ENCODE results near the gene MSI2.

Gene MSI2

DNA sequence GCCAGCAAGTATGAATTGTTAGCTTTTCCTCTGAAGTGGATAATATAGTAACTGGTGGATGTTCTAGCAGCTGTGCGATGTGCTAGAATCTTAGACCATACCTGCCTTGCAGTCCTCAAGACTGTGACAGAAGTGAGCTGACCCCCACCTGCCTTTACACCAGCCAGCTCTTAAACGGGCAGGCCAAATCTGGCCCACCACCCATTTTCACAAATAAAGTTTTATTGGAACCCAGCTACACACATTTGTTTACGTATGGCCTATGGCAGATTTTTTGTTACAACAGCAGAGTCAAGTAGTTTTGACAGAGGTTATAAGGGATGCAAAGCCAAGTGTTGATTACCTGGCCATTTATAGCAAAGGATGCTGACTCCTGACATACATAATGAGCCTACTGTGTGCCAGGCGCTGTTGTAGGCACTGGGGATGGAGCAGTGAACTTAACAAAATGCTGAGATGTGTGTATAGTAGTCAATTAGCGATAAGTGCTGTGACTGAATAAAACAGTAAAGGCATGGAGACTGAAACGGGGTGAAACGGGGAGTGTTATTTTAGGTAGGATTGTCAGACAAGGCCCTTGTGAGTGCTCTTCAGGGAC is 79.0 kb downstream of the MSI2 start:
- peaks cover 100% of the 10 kb centered on the region for H3K79me2 ChIP-seq (ENCODE audit: insufficient read depth, low read length)
- H3K27me3 ChIP-seq (ENCODE audit: insufficient read depth, low read length, poor library complexity, severe bottlenecking) = no peaks in the 10 kb centered on the region

DNA sequence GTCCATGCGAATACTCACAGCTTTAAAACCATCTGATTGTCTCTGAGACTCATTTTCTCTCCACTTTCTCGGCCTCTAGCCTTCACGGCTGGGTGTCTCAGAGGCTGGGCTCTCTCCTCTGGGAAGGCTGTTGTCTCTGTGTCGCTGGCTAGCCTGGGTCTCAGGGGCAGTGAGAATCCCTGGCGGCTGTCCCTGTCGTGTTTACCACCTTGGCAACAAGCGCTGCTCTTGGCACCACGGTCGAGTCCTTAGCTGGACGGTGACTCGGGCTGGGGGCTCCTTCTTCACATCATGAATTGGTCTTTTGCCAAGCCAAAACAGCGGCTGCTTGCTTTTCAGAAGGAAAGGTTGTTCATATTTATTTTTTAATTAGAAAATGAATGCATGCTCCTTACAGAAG is 81.1 kb downstream of the MSI2 start:
- Histone ChIP-seq H2AFZ (ENCODE audit: low read length) (no peak overlapping the region), H3K27me3 (ENCODE audit: insufficient read depth, low read length, poor library complexity, severe bottlenecking) (no peaks in the 10 kb centered on the region), H3K9me3 (ENCODE audit: insufficient read depth, low read depth, low read length) (no peaks in the 10 kb centered on the region), H3K4me2 (ENCODE audit: low read depth, low read length, poor library complexity, severe bottlenecking) (no peak overlapping the region), H3K9ac (ENCODE audit: low read depth, low read length, poor library complexity, severe bottlenecking) (no peak overlapping the region), H4K20me1 (ENCODE audit: insufficient read depth, low read length, poor library complexity, severe bottlenecking) (peaks cover 96% of the 10 kb centered on the region), H3K4me3 (ENCODE audit: low read length, poor library complexity, severe bottlenecking) (no peak overlapping the region), H3K79me2 (ENCODE audit: insufficient read depth, low read length) (peaks cover 100% of the 10 kb centered on the region), H3K9me2 (replicated peaks; ENCODE audit: low read depth, low read length) (no peaks in the 10 kb centered on the region), H3K36me3 (ENCODE audit: insufficient read depth, low read length) (peaks cover 70% of the 10 kb centered on the region), H3K4me1 (ENCODE audit: insufficient read depth, low read length, poor library complexity, severe bottlenecking) (peaks cover 33% of the 10 kb centered on the region), H3F3A (ENCODE audit: low read depth) (no peaks in the 10 kb centered on the region)
- TF ChIP-seq EZH2phosphoT487 (IDR thresholded peaks at IDR 0.05; ENCODE audit: borderline replicate concordance) = no peak
- TF ChIP-seq, protein P1, sequence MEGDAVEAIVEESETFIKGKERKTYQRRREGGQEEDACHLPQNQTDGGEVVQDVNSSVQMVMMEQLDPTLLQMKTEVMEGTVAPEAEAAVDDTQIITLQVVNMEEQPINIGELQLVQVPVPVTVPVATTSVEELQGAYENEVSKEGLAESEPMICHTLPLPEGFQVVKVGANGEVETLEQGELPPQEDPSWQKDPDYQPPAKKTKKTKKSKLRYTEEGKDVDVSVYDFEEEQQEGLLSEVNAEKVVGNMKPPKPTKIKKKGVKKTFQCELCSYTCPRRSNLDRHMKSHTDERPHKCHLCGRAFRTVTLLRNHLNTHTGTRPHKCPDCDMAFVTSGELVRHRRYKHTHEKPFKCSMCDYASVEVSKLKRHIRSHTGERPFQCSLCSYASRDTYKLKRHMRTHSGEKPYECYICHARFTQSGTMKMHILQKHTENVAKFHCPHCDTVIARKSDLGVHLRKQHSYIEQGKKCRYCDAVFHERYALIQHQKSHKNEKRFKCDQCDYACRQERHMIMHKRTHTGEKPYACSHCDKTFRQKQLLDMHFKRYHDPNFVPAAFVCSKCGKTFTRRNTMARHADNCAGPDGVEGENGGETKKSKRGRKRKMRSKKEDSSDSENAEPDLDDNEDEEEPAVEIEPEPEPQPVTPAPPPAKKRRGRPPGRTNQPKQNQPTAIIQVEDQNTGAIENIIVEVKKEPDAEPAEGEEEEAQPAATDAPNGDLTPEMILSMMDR (conservative IDR thresholded peaks at IDR 0.05; ENCODE audit: low read length) = no peak

More for the DNA sequence above, 79.0 kb downstream of the MSI2 start:
- Histone ChIP-seq H3K9ac (ENCODE audit: low read depth, low read length, poor library complexity, severe bottlenecking) (no peak overlapping the region), H3K9me2 (replicated peaks; ENCODE audit: low read depth, low read length) (no peaks in the 10 kb centered on the region), H3F3A (ENCODE audit: low read depth) (no peaks in the 10 kb centered on the region), H2AFZ (ENCODE audit: low read length) (no peak overlapping the region), H4K20me1 (ENCODE audit: insufficient read depth, low read length, poor library complexity, severe bottlenecking) (peaks cover 88% of the 10 kb centered on the region), H3K4me3 (ENCODE audit: low read length, poor library complexity, severe bottlenecking) (no peak overlapping the region), H3K4me2 (ENCODE audit: low read depth, low read length, poor library complexity, severe bottlenecking) (no peak overlapping the region), H3K36me3 (ENCODE audit: insufficient read depth, low read length) (peaks cover 64% of the 10 kb centered on the region), H3K4me1 (ENCODE audit: insufficient read depth, low read length, poor library complexity, severe bottlenecking) (peaks cover 29% of the 10 kb centered on the region), H3K9me3 (ENCODE audit: insufficient read depth, low read depth, low read length) (no peaks in the 10 kb centered on the region)
- TF ChIP-seq, protein P1 (conservative IDR thresholded peaks at IDR 0.05; ENCODE audit: low read length) = no peak
- no peak for TF ChIP-seq EZH2phosphoT487 (IDR thresholded peaks at IDR 0.05; ENCODE audit: borderline replicate concordance)

DNA sequence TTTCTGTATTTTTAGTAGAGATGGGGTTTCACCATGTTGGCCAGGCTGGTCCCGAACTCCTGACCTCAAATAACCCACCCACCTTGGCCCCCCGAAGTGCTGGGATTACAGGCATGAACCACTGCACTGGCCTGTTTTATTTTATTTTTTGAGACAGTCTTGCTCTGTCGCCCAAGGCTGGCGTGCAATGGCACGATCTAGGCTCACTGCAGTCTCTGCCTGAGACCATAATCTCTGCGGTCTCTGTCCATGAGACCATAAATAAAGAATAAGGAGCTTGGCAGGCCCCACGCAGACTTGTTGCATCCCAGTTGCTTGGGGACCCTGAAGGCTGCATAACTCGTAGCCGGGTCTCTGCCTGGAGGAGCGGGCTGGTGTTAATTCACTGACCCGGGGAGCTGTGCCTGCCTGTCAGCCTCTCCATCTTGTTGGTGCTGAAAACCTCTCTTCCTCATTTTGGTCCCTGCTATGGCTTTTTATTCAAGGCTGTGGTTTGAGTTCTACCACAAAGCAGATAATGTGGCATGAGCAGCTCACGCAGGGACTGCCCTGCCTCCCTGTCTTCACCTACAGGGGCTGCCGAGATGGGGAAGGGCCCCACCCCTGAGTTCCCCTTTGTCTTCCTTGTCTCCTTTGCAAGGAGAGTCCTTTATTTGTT is 82.1 kb downstream of the MSI2 start:
- TF ChIP-seq, protein P1 (conservative IDR thresholded peaks at IDR 0.05; ENCODE audit: low read length) = no peak
- no peak for TF ChIP-seq EZH2phosphoT487 (IDR thresholded peaks at IDR 0.05; ENCODE audit: borderline replicate concordance)
- Histone ChIP-seq H3K4me3 (ENCODE audit: low read length, poor library complexity, severe bottlenecking) (no peak overlapping the region), H3F3A (ENCODE audit: low read depth) (no peaks in the 10 kb centered on the region), H3K9me2 (replicated peaks; ENCODE audit: low read depth, low read length) (no peaks in the 10 kb centered on the region), H3K79me2 (ENCODE audit: insufficient read depth, low read length) (peaks cover 100% of the 10 kb centered on the region), H3K36me3 (ENCODE audit: insufficient read depth, low read length) (peaks cover 74% of the 10 kb centered on the region), H3K4me2 (ENCODE audit: low read depth, low read length, poor library complexity, severe bottlenecking) (peak overlapping the region; percentile 58), H2AFZ (ENCODE audit: low read length) (no peak overlapping the region), H3K9me3 (ENCODE audit: insufficient read depth, low read depth, low read length) (no peaks in the 10 kb centered on the region), H3K9ac (ENCODE audit: low read depth, low read length, poor library complexity, severe bottlenecking) (no peak overlapping the region), H3K4me1 (ENCODE audit: insufficient read depth, low read length, poor library complexity, severe bottlenecking) (peaks cover 33% of the 10 kb centered on the region), H4K20me1 (ENCODE audit: insufficient read depth, low read length, poor library complexity, severe bottlenecking) (peaks cover 95% of the 10 kb centered on the region), H3K27me3 (ENCODE audit: insufficient read depth, low read length, poor library complexity, severe bottlenecking) (no peaks in the 10 kb centered on the region)
